H9 (cell line): ENCODE results near the gene LCE5A. TPM values are rescaled to one million over a fixed set of nuclear protein-coding genes. Genes with fewer than 3 reads are reported as not detected.

ENCODE experiments used
- DNase-seq: peaks from one replicate; pipeline ENCODE4 v3.0.0-alpha.2; 2017
- H2AFZ ChIP-seq: one replicate; pipeline ENCODE4 v1.6.1; 2013; ENCODE audit warnings: mild to moderate bottlenecking, low read length, control low read depth, moderate library complexity
- H2AK5ac ChIP-seq: 2 replicates; pipeline ENCODE4 v1.6.1; 2013; ENCODE audit warnings: low read length, control low read depth, mixed read lengths; ENCODE audit not compliant: insufficient read length
- H2BK120ac ChIP-seq: one replicate; pipeline ENCODE4 v1.6.1; 2013; ENCODE audit warnings: low read depth, mild to moderate bottlenecking, low read length, control low read depth, inconsistent platforms; ENCODE audit not compliant: poor library complexity, severe bottlenecking
- H2BK12ac ChIP-seq: 2 replicates; pipeline ENCODE4 v1.6.1; 2013; ENCODE audit warnings: low read length, control low read depth, mixed read lengths, low read depth; ENCODE audit not compliant: insufficient read length
- H2BK15ac ChIP-seq: 2 replicates; pipeline ENCODE4 v1.6.1; 2013; ENCODE audit warnings: low read depth, low read length, control low read depth
- H2BK20ac ChIP-seq: one replicate; pipeline ENCODE4 v1.6.1; 2013; ENCODE audit warnings: low read depth, mild to moderate bottlenecking, low read length, control low read depth, inconsistent platforms; ENCODE audit not compliant: poor library complexity, severe bottlenecking
- H2BK5ac ChIP-seq: 2 replicates; pipeline ENCODE4 v1.6.1; 2013; ENCODE audit warnings: low read length, control low read depth, mixed read lengths; ENCODE audit not compliant: insufficient read length
- H3K14ac ChIP-seq: 2 replicates; pipeline ENCODE4 v1.6.1; 2013; ENCODE audit warnings: low read length, control low read depth; ENCODE audit not compliant: insufficient read depth
- H3K18ac ChIP-seq: 2 replicates; pipeline ENCODE4 v1.6.1; 2013; ENCODE audit warnings: low read depth, mild to moderate bottlenecking, mixed read lengths, low read length, control low read depth; ENCODE audit not compliant: insufficient read length
- H3K23ac ChIP-seq: 2 replicates; pipeline ENCODE4 v1.6.1; 2013; ENCODE audit warnings: low read length, control low read depth, mixed read lengths, low read depth; ENCODE audit not compliant: insufficient read length
- H3K23me2 ChIP-seq: 2 replicates; pipeline ENCODE4 v1.6.1; 2013; ENCODE audit warnings: low read depth, mild to moderate bottlenecking, mixed read lengths, low read length, control low read depth; ENCODE audit not compliant: insufficient read length, poor library complexity, severe bottlenecking
- H3K27ac ChIP-seq: 2 replicates; pipeline ENCODE4 v1.5.1; 2013; ENCODE audit warnings: low read length, control low read depth, mixed read lengths, low read depth; ENCODE audit not compliant: insufficient read length
- H3K27me3 ChIP-seq: 2 replicates; pipeline ENCODE4 v1.6.1; 2013; ENCODE audit warnings: low read length, control low read depth, inconsistent platforms; ENCODE audit not compliant: insufficient read depth
- H3K4ac ChIP-seq: 2 replicates; pipeline ENCODE4 v1.6.1; 2013; ENCODE audit warnings: low read depth, mild to moderate bottlenecking, control low read depth, inconsistent platforms, low read length, moderate library complexity
- H3K4me1 ChIP-seq: 2 replicates; pipeline ENCODE4 v1.6.1; 2013; ENCODE audit warnings: low read length, control low read depth, inconsistent platforms; ENCODE audit not compliant: insufficient read depth
- H3K4me2 ChIP-seq: 2 replicates; pipeline ENCODE4 v1.6.1; 2013; ENCODE audit warnings: low read length, control low read depth, mixed read lengths; ENCODE audit not compliant: insufficient read length, insufficient read depth
- H3K56ac ChIP-seq: 2 replicates; pipeline ENCODE4 v1.6.1; 2013; ENCODE audit warnings: low read depth, mild to moderate bottlenecking, mixed read lengths, low read length, control low read depth; ENCODE audit not compliant: insufficient read length
- H3K79me1 ChIP-seq: 2 replicates; pipeline ENCODE4 v1.6.1; 2013; ENCODE audit warnings: low read depth, mild to moderate bottlenecking, moderate library complexity, low read length, control low read depth, inconsistent platforms; ENCODE audit not compliant: insufficient read depth, poor library complexity, severe bottlenecking
- H3K79me2 ChIP-seq: 2 replicates; pipeline ENCODE4 v1.6.1; 2013; ENCODE audit warnings: low read length, control low read depth, inconsistent platforms; ENCODE audit not compliant: insufficient read depth
- H3K9ac ChIP-seq: 2 replicates; pipeline ENCODE4 v1.6.1; 2013; ENCODE audit warnings: low read length, control low read depth, mixed read lengths; ENCODE audit not compliant: insufficient read length; ENCODE audit errors: extremely low read depth
- H3K9me3 ChIP-seq: one replicate; pipeline ENCODE4 v1.6.1; 2013; ENCODE audit warnings: low read depth, low read length, inconsistent platforms; ENCODE audit not compliant: control insufficient read depth
- H3T11ph ChIP-seq: one replicate; pipeline ENCODE4 v1.6.1; 2013; ENCODE audit warnings: mild to moderate bottlenecking, low read length, control low read depth, inconsistent platforms
- H4K20me1 ChIP-seq: one replicate; pipeline ENCODE4 v1.6.1; 2013; ENCODE audit not compliant: control insufficient read depth, insufficient read length, insufficient read depth
- H4K5ac ChIP-seq: 2 replicates; pipeline ENCODE4 v1.6.1; 2013; ENCODE audit warnings: low read depth, mild to moderate bottlenecking, mixed read lengths, low read length, control low read depth; ENCODE audit not compliant: insufficient read length
- H4K8ac ChIP-seq: replicated peaks from 2 replicates; pipeline ENCODE4 v1.6.1; 2013; ENCODE audit warnings: low read length, control low read depth, mixed read lengths, low read depth; ENCODE audit not compliant: insufficient read length
- H4K91ac ChIP-seq: 2 replicates; pipeline ENCODE4 v1.6.1; 2013; ENCODE audit warnings: low read depth, mild to moderate bottlenecking, moderate library complexity, mixed read lengths, low read length, control low read depth; ENCODE audit not compliant: insufficient read length
- H3K27ac Mint-ChIP-seq, 3 experiments: 2 replicates in 2 of 3; 3 replicates in 1 of 3; pipeline ENCODE4 v1.8.0; 2020 to 2021; ENCODE audit warnings: mixed read lengths in 3 of 3, mild to moderate bottlenecking in 1 of 3, moderate library complexity in 1 of 3
- H3K27me3 Mint-ChIP-seq: 2 replicates; pipeline ENCODE4 v1.8.0; 2021; ENCODE audit warnings: low read depth, mild to moderate bottlenecking, moderate library complexity, mixed read lengths
- H3K36me3 Mint-ChIP-seq, 3 experiments: 2 replicates in 2 of 3; 3 replicates in 1 of 3; pipeline ENCODE4 v1.8.0; 2020 to 2021; ENCODE audit warnings: low read depth in 3 of 3, mixed read lengths in 3 of 3; ENCODE audit not compliant: insufficient read depth in 1 of 3
- H3K4me1 Mint-ChIP-seq, 2 experiments: 2 replicates each; pipeline ENCODE4 v1.8.0; 2020; ENCODE audit warnings: mixed read lengths in 2 of 2
- H3K4me3 Mint-ChIP-seq, 2 experiments: 2 replicates in 1 of 2; 3 replicates in 1 of 2; pipeline ENCODE4 v1.8.0; 2020 to 2021; ENCODE audit warnings: mild to moderate bottlenecking in 2 of 2, mixed read lengths in 2 of 2, moderate library complexity in 1 of 2
- H3K9me3 Mint-ChIP-seq, 2 experiments: 2 replicates in 1 of 2; 3 replicates in 1 of 2; pipeline ENCODE4 v1.8.0; 2020; ENCODE audit warnings: mild to moderate bottlenecking in 2 of 2, mixed read lengths in 2 of 2, moderate library complexity in 1 of 2
- CTCF ChIP-seq: fragments of 200-600 bp; sonication (generic); conservative IDR thresholded peaks from 3 replicates; pipeline ENCODE4 v1.8.0; 2021; ENCODE audit warnings: antibody characterized with exemption, mild to moderate bottlenecking
- WGBS: extraction: QIAGEN DNeasy Blood & Tissue Kit; methylation state at CpG from one replicate; pipeline ENCODE4 v1.1.7; 2013; ENCODE audit warnings: missing lambda C conversion rate, low lambda C conversion rate, mixed read lengths; ENCODE audit not compliant: insufficient read length; ENCODE audit errors: extremely low coverage; 5-methylcytosine and 5-hydroxymethylcytosine counted together
- total RNA-seq: library from RNA; stranded (reverse); gene quantifications from 2 replicates; pipeline ENCODE4 v1.2.1, GENCODE V29; 2021

The LCE5A gene
- total RNA-seq, 1 experiment from 2014 or later = not detected

- no peak overlapping the region for H3K27ac Mint-ChIP-seq
- H3K9me3 Mint-ChIP-seq = peaks cover 86 to 91% of the 10 kb centered on the region in 2 experiments
- H3K14ac ChIP-seq = no peak overlapping the region
These were observed 13.3 kb upstream of the LCE5A start for GRCh38 chr1:152497273-152497672.

More at GRCh38 chr1:152497273-152497672, 13.3 kb upstream of the LCE5A start:
- Histone ChIP-seq H3K4me1 (no peaks in the 10 kb centered on the region), H3T11ph (no peak overlapping the region), H3K56ac (no peak overlapping the region), H4K8ac (no peak overlapping the region), H3K18ac (no peak overlapping the region), H3K23me2 (no peaks in the 10 kb centered on the region), H3K9ac (no peak overlapping the region), H2BK20ac (no peak overlapping the region), H2BK5ac (no peak overlapping the region), H3K23ac (no peak overlapping the region), H2AK5ac (no peak overlapping the region), H2BK120ac (no peak overlapping the region), H4K5ac (no peak overlapping the region), H3K4ac (no peak overlapping the region), H3K27me3 (no peaks in the 10 kb centered on the region), H4K91ac (no peak overlapping the region), H3K4me2 (no peak overlapping the region), H2BK12ac (no peak overlapping the region), H4K20me1 (no peaks in the 10 kb centered on the region), H2AFZ (no peak overlapping the region), H2BK15ac (no peak overlapping the region), H3K27ac (no peak overlapping the region), H3K79me1 (no peaks in the 10 kb centered on the region), H3K79me2 (no peaks in the 10 kb centered on the region), H3K9me3 (peaks cover 96% of the 10 kb centered on the region)
- H3K27me3 Mint-ChIP-seq = no peaks in the 10 kb centered on the region; the same call in 1 of the 2 replicates
- TF ChIP-seq CTCF = no peak
- WGBS = no CpG with 5 or more reads among the region's 2 CpGs
- peaks cover 0 to 30% (median 15%) of the 10 kb centered on the region in 3 experiments; a peak in 6 of 7 replicates for H3K36me3 Mint-ChIP-seq
- no peak for DNase-seq
- H3K4me3 Mint-ChIP-seq = no peak overlapping the region
- no peaks in the 10 kb centered on the region for H3K4me1 Mint-ChIP-seq
